SK-N-SH treated with all-trans-retinoic acid at 6 μM for 48 hours (cell line): ENCODE measurements around the gene MRPL4.

Experiments
- ATAC-seq: fragments of 200-7000 bp; cut with Tn5 transposase; 3 replicates; pipeline ENCODE4 v1.9.1; 2020; ENCODE audit warnings: mild to moderate bottlenecking, moderate library complexity
- ARNTL ChIP-seq: fragments of 450-650 bp; formaldehyde crosslinking; IDR thresholded peaks from 2 replicates; pipeline ENCODE4 v1.5.0; 2020; ENCODE audit warnings: low read depth, mild to moderate bottlenecking, moderate library complexity, borderline replicate concordance
- BACH2 ChIP-seq: fragments of 250-450 bp; sonication (Bioruptor Pico); IDR thresholded peaks from 2 replicates; pipeline ENCODE4 v1.9.0; 2021; ENCODE audit warnings: mild to moderate bottlenecking, borderline replicate concordance
- ESRRG ChIP-seq: fragments of 250-450 bp; sonication (Bioruptor Pico); IDR thresholded peaks from 2 replicates; pipeline ENCODE4 v1.6.1; 2021; ENCODE audit warnings: mild to moderate bottlenecking
- ISL1 ChIP-seq: fragments of 250-450 bp; sonication (Bioruptor Pico); IDR thresholded peaks from 2 replicates; pipeline ENCODE4 v2.1.2; 2022; ENCODE audit warnings: mild to moderate bottlenecking, moderate library complexity
- OSR1 ChIP-seq: fragments of 250-450 bp; sonication (Bioruptor Pico); IDR thresholded peaks from 2 replicates; pipeline ENCODE4 v1.8.0; 2022; ENCODE audit warnings: moderate library complexity, mild to moderate bottlenecking, inconsistent platforms
- RARB ChIP-seq: fragments of 250-450 bp; sonication (Bioruptor Pico); IDR thresholded peaks from 2 replicates; pipeline ENCODE4 v1.8.0; 2021; ENCODE audit warnings: mild to moderate bottlenecking, moderate library complexity
- TCF4 ChIP-seq: fragments of 250-450 bp; sonication (Bioruptor Pico); IDR thresholded peaks from 2 replicates; pipeline ENCODE4 v1.8.0; 2021; ENCODE audit warnings: mild to moderate bottlenecking, moderate library complexity, borderline replicate concordance
- TOX ChIP-seq: fragments of 250-450 bp; sonication (Bioruptor Pico); IDR thresholded peaks from 2 replicates; pipeline ENCODE4 v1.8.0; 2021; ENCODE audit warnings: mild to moderate bottlenecking, moderate library complexity, borderline replicate concordance
- TSHZ2 ChIP-seq: fragments of 250-450 bp; sonication (Bioruptor Pico); IDR thresholded peaks from 2 replicates; pipeline ENCODE4 v1.5.0; 2020; ENCODE audit warnings: mild to moderate bottlenecking, moderate library complexity
- ZC3H10 ChIP-seq: fragments of 250-450 bp; sonication (Bioruptor Pico); IDR thresholded peaks from 2 replicates; pipeline ENCODE4 v1.5.1; 2021; ENCODE audit warnings: mild to moderate bottlenecking, moderate library complexity
- ZFP3 ChIP-seq: fragments of 250-450 bp; sonication (Bioruptor Pico); IDR thresholded peaks from 2 replicates; pipeline ENCODE4 v1.5.0; 2020; ENCODE audit warnings: mild to moderate bottlenecking, moderate library complexity
- ZNF565 ChIP-seq: fragments of 450-650 bp; formaldehyde crosslinking; conservative IDR thresholded peaks from 2 replicates; pipeline ENCODE4 v1.5.0; 2020; ENCODE audit warnings: low read depth, mild to moderate bottlenecking, moderate library complexity
- ZNF70 ChIP-seq: fragments of 450-650 bp; formaldehyde crosslinking; IDR thresholded peaks from 2 replicates; pipeline ENCODE4 v1.5.0; 2020; ENCODE audit warnings: mild to moderate bottlenecking, moderate library complexity
- ZNF8 ChIP-seq: fragments of 450-650 bp; formaldehyde crosslinking; IDR thresholded peaks from 2 replicates; pipeline ENCODE4 v1.5.0; 2020; ENCODE audit warnings: mild to moderate bottlenecking, moderate library complexity

The MRPL4 gene

GRCh38 chr19:10251792-10252694, at the start of gene MRPL4:
MRPL4 (plus strand) TSS chr19:10252214; CDS start chr19:10252254, 40 bp downstream.
- ATAC-seq, result peak; percentile 95
- TF ChIP-seq ZC3H10 (CRISPR knock-in tag) (no peak), ZFP3 (CRISPR knock-in tag) (0 out of 2 replicates have a peak, but pooled peaks have one; percentile 55), ISL1 (CRISPR knock-in tag) (no peak), TSHZ2 (CRISPR knock-in tag) (0 out of 2 replicates have a peak, but pooled peaks have one; percentile 46), ZNF8 (no peak), BACH2 (CRISPR knock-in tag) (0 out of 2 replicates have a peak, but pooled peaks have one; percentile 22)
- TF ChIP-seq, all 23 proteins: peak for 3

- TF ChIP-seq ESRRG (no peak), ARNTL (CRISPR knock-in tag) (no peak), ZNF70 (no peak)
- ATAC-seq, result no peak
These were observed 48.3 kb upstream of the MRPL4 start for GRCh38 chr19:10203686-10204085.

GRCh38 chr19:10205636-10206035, 46.4 kb upstream of the MRPL4 start:
- TF ChIP-seq ZNF565 (CRISPR knock-in tag) (no peak), RARB (CRISPR knock-in tag) (no peak), TCF4 (CRISPR knock-in tag) (no peak), TOX (CRISPR knock-in tag) (no peak), TSHZ2 (CRISPR knock-in tag) (no peak), ZFP3 (CRISPR knock-in tag) (no peak)
- ATAC-seq, result no peak

- TF ChIP-seq TSHZ2 (CRISPR knock-in tag) (no peak), TOX (CRISPR knock-in tag) (no peak), OSR1 (CRISPR knock-in tag) (no peak)
- peak; percentile 85 for ATAC-seq
These were observed 45.7 kb upstream of the MRPL4 start for GRCh38 chr19:10206226-10206885.

- 0 out of 2 replicates have a peak, but pooled peaks have one; percentile 71 for TF ChIP-seq ZNF565 (CRISPR knock-in tag)
- TF ChIP-seq BACH2 (CRISPR knock-in tag), result no peak
- no peak for ATAC-seq
These were observed 45.0 kb upstream of the MRPL4 start for GRCh38 chr19:10207026-10207425.
